Measurements from ENCODE around the gene RNF31. TPM values are rescaled to one million over a fixed set of nuclear protein-coding genes. Genes with fewer than 3 reads are reported as not detected.
A peak's percentile ranks its signal among the peaks of the same experiment; 100 is the strongest.

RNF31 gene
- total and polyA plus RNA-seq, 2 donors: 44.9 to 105 TPM

GRCh38 chr14:24135584-24135833, 11.8 kb upstream of the RNF31 start:
- H3K4me3 ChIP-seq (ENCODE audit: low read length in 2 of 2): peak overlapping the region; percentile 39 to 78
- peaks cover 35 to 62% of the 10 kb centered on the region in 2 donors for H3K4me1 ChIP-seq (ENCODE audit: control insufficient read depth in 2 of 2, insufficient read depth in 2 of 2, low read length in 2 of 2)
- H3K27ac ChIP-seq (ENCODE audit: low read depth in 1 of 2, low read length in 1 of 2): peak overlapping the region; percentile 12 to 88
- no peaks in the 10 kb centered on the region for H3K27me3 ChIP-seq (ENCODE audit: control insufficient read depth in 2 of 2, insufficient read depth in 1 of 2, low read length in 1 of 2)
- no peak for DNase-seq (ENCODE audit: low read depth in 6 of 9, low spot score in 9 of 9)
- 27% methylated on average over 9 of the region's 9 CpGs for WGBS
- peaks cover 19 to 28% of the 10 kb centered on the region in 2 donors for H3K36me3 ChIP-seq (ENCODE audit: control insufficient read depth in 2 of 2, insufficient read depth in 2 of 2, low read length in 1 of 2)
- H3K9me3 ChIP-seq (ENCODE audit: control insufficient read depth in 2 of 2, insufficient read depth in 1 of 2, low read length in 1 of 2): no peaks in the 10 kb centered on the region

- Histone ChIP-seq H3K4me3 (ENCODE audit: low read length in 2 of 2) (peak within 1 kb of the TSS; percentile 78 to 79), H3K4me1 (ENCODE audit: control insufficient read depth in 2 of 2, insufficient read depth in 2 of 2, low read length in 2 of 2) (peaks cover 32 to 60% of the 10 kb centered on the region in 2 donors), H3K27me3 (ENCODE audit: control insufficient read depth in 2 of 2, insufficient read depth in 1 of 2, low read length in 1 of 2) (no peaks in the 10 kb centered on the region), H3K36me3 (ENCODE audit: control insufficient read depth in 2 of 2, insufficient read depth in 2 of 2, low read length in 1 of 2) (peaks cover 19 to 28% of the 10 kb centered on the region in 2 donors), H3K27ac (ENCODE audit: low read depth in 1 of 2, low read length in 1 of 2) (peak within 1 kb of the TSS; percentile 77 to 89), H3K9me3 (ENCODE audit: control insufficient read depth in 2 of 2, insufficient read depth in 1 of 2, low read length in 1 of 2) (peaks cover 0 to 4% of the 10 kb centered on the region in 2 donors)
- under 1% methylated on average over 75 of the region's 75 CpGs for WGBS
- DNase-seq (ENCODE audit: low read depth in 6 of 9, low spot score in 9 of 9): peak in 8 of 9 donors; percentile 85 to 95 (median 89)
Observed at GRCh38 chr14:24135834-24136683, 11.2 kb upstream of the RNF31 start, which contains the start of gene PSME1. Gene PSME1, plus strand, starts transcription at chr14:24136194. Its CDS starts 69 bp downstream, at chr14:24136263.

- 50% methylated on average over 13 of the region's 13 CpGs for WGBS
- Histone ChIP-seq H3K27ac (ENCODE audit: low read depth in 1 of 2, low read length in 1 of 2) (peak overlapping the region; percentile 50 to 89), H3K27me3 (ENCODE audit: control insufficient read depth in 2 of 2, insufficient read depth in 1 of 2, low read length in 1 of 2) (no peaks in the 10 kb centered on the region), H3K9me3 (ENCODE audit: control insufficient read depth in 2 of 2, insufficient read depth in 1 of 2, low read length in 1 of 2) (peaks cover 0 to 12% of the 10 kb centered on the region in 2 donors), H3K4me3 (ENCODE audit: low read length in 2 of 2) (peak overlapping the region; percentile 78 to 79), H3K36me3 (ENCODE audit: control insufficient read depth in 2 of 2, insufficient read depth in 2 of 2, low read length in 1 of 2) (peaks cover 19 to 28% of the 10 kb centered on the region in 2 donors), H3K4me1 (ENCODE audit: control insufficient read depth in 2 of 2, insufficient read depth in 2 of 2, low read length in 2 of 2) (peaks cover 30 to 56% of the 10 kb centered on the region in 2 donors)
- DNase-seq (ENCODE audit: low read depth in 6 of 9, low spot score in 9 of 9): no peak
Observed at GRCh38 chr14:24136684-24137528, 10.4 kb upstream of the RNF31 start.

- H3K9me3 ChIP-seq (ENCODE audit: control insufficient read depth in 2 of 2, insufficient read depth in 1 of 2, low read length in 1 of 2): peaks cover 0 to 12% of the 10 kb centered on the region in 2 donors
- H3K27ac ChIP-seq (ENCODE audit: low read depth in 1 of 2, low read length in 1 of 2): peak overlapping the region in 1 of 2 donors; percentile 50
- H3K27me3 ChIP-seq (ENCODE audit: control insufficient read depth in 2 of 2, insufficient read depth in 1 of 2, low read length in 1 of 2): no peaks in the 10 kb centered on the region
- WGBS: 99% methylated on average over 8 of the region's 8 CpGs
- H3K36me3 ChIP-seq (ENCODE audit: control insufficient read depth in 2 of 2, insufficient read depth in 2 of 2, low read length in 1 of 2): peaks cover 19 to 31% of the 10 kb centered on the region in 2 donors
- H3K4me3 ChIP-seq (ENCODE audit: low read length in 2 of 2): no peak overlapping the region
- no peak for DNase-seq (ENCODE audit: low read depth in 6 of 9, low spot score in 9 of 9)
- peaks cover 26 to 52% of the 10 kb centered on the region in 2 donors for H3K4me1 ChIP-seq (ENCODE audit: control insufficient read depth in 2 of 2, insufficient read depth in 2 of 2, low read length in 2 of 2)
Observed at GRCh38 chr14:24137529-24138395, 9.5 kb upstream of the RNF31 start.

- H3K4me3 ChIP-seq (ENCODE audit: low read length in 2 of 2): no peak overlapping the region
- no peak overlapping the region for H3K27ac ChIP-seq (ENCODE audit: low read depth in 1 of 2, low read length in 1 of 2)
- H3K4me1 ChIP-seq (ENCODE audit: control insufficient read depth in 2 of 2, insufficient read depth in 2 of 2, low read length in 2 of 2): peaks cover 26 to 48% of the 10 kb centered on the region in 2 donors
Observed at GRCh38 chr14:24138396-24139271, 8.7 kb upstream of the RNF31 start.

GRCh38 chr14:24139272-24139934, 7.9 kb upstream of the RNF31 start:
- peaks cover 31 to 46% of the 10 kb centered on the region in 2 donors for H3K36me3 ChIP-seq (ENCODE audit: control insufficient read depth in 2 of 2, insufficient read depth in 2 of 2, low read length in 1 of 2)
- H3K9me3 ChIP-seq (ENCODE audit: control insufficient read depth in 2 of 2, insufficient read depth in 1 of 2, low read length in 1 of 2): peaks cover 0 to 12% of the 10 kb centered on the region in 2 donors
- H3K27ac ChIP-seq (ENCODE audit: low read depth in 1 of 2, low read length in 1 of 2): no peak overlapping the region
- DNase-seq (ENCODE audit: low read depth in 6 of 9, low spot score in 9 of 9): no peak
- WGBS: 97% methylated on average over 9 of the region's 9 CpGs
- H3K27me3 ChIP-seq (ENCODE audit: control insufficient read depth in 2 of 2, insufficient read depth in 1 of 2, low read length in 1 of 2): no peaks in the 10 kb centered on the region
- H3K4me3 ChIP-seq (ENCODE audit: low read length in 2 of 2): no peak overlapping the region
- peaks cover 26 to 52% of the 10 kb centered on the region in 2 donors for H3K4me1 ChIP-seq (ENCODE audit: control insufficient read depth in 2 of 2, insufficient read depth in 2 of 2, low read length in 2 of 2)

More at GRCh38 chr14:24138396-24139271, 8.7 kb upstream of the RNF31 start:
- 98% methylated on average over 13 of the region's 13 CpGs for WGBS
- Histone ChIP-seq H3K27me3 (ENCODE audit: control insufficient read depth in 2 of 2, insufficient read depth in 1 of 2, low read length in 1 of 2) (no peaks in the 10 kb centered on the region), H3K36me3 (ENCODE audit: control insufficient read depth in 2 of 2, insufficient read depth in 2 of 2, low read length in 1 of 2) (peaks cover 24 to 39% of the 10 kb centered on the region in 2 donors), H3K9me3 (ENCODE audit: control insufficient read depth in 2 of 2, insufficient read depth in 1 of 2, low read length in 1 of 2) (peaks cover 0 to 12% of the 10 kb centered on the region in 2 donors)
- DNase-seq (ENCODE audit: low read depth in 6 of 9, low spot score in 9 of 9): no peak

- Histone ChIP-seq H3K27ac (ENCODE audit: low read depth in 1 of 2, low read length in 1 of 2) (peak within 1 kb of the TSS; percentile 96 to 98), H3K4me3 (ENCODE audit: low read length in 2 of 2) (peak within 1 kb of the TSS; percentile 86 to 98), H3K36me3 (ENCODE audit: control insufficient read depth in 2 of 2, insufficient read depth in 2 of 2, low read length in 1 of 2) (peaks cover 31 to 55% of the 10 kb centered on the region in 2 donors), H3K4me1 (ENCODE audit: control insufficient read depth in 2 of 2, insufficient read depth in 2 of 2, low read length in 2 of 2) (peaks cover 32 to 62% of the 10 kb centered on the region in 2 donors), H3K27me3 (ENCODE audit: control insufficient read depth in 2 of 2, insufficient read depth in 1 of 2, low read length in 1 of 2) (no peaks in the 10 kb centered on the region), H3K9me3 (ENCODE audit: control insufficient read depth in 2 of 2, insufficient read depth in 1 of 2, low read length in 1 of 2) (peaks cover 0 to 12% of the 10 kb centered on the region in 2 donors)
- DNase-seq (ENCODE audit: low read depth in 6 of 9, low spot score in 9 of 9): peak; percentile 97 to 100 (median 99)
- WGBS: under 1% methylated on average over 65 of the region's 65 CpGs
Observed at GRCh38 chr14:24141097-24141880, 6.0 kb upstream of the RNF31 start, which contains the start of gene EMC9. Gene EMC9, minus strand, starts transcription at chr14:24141591. Its CDS starts 287 bp downstream, at chr14:24141304.
